GM12878 (cell line): ENCODE measurements around the gene CFAP99. TPM values are rescaled to one million over a fixed set of nuclear protein-coding genes. Genes with fewer than 3 reads are reported as not detected.

Experiments used
- ATAC-seq: fragments of 200-7000 bp; cut with Tn5 transposase; 3 replicates; pipeline ENCODE4 v1.9.1; 2020; ENCODE audit warnings: mild to moderate bottlenecking, moderate library complexity
- BruUV-seq: library from RNA; stranded (reverse); fragments of 400-500 nt; replicated peaks from 2 replicates; lab custom pipeline; 2021; lab: Mats Ljungman, UMichigan
- CTCF ChIA-PET: fragments of 300-600 bp; sonication (Branson Sonifier 250); formaldehyde crosslinking; extraction: SDS; loops from one replicate; lab custom pipeline; 2021; ENCODE audit warnings: inconsistent platforms; lab: Yijun Ruan, JAX
- POLR2A ChIA-PET: fragments of 350-600 bp; formaldehyde crosslinking; extraction: SDS; loops from one replicate; lab custom pipeline; 2021; ENCODE audit warnings: inconsistent platforms; lab: Charles Lee
- RAD21 ChIA-PET: fragments of 300-600 bp; sonication (Branson Sonifier 250); formaldehyde crosslinking; loops from one replicate; lab custom pipeline; 2023; ENCODE audit warnings: antibody characterized with exemption; ENCODE audit not compliant: unreplicated experiment; lab: Charles Lee
- SMC1A ChIA-PET: fragments of 300-600 bp; sonication (Branson Sonifier 250); formaldehyde crosslinking; loops from one replicate; lab custom pipeline; 2023; ENCODE audit not compliant: unreplicated experiment, uncharacterized antibody; lab: Charles Lee
- DNase-seq: peaks from one replicate; pipeline ENCODE4 v3.0.0-alpha.2; 2011; ENCODE audit warnings: low read depth, low spot score
- FAIRE-seq: peaks from 3 replicates; lab custom pipeline; 2011; peaks lifted over from hg19 to GRCh38; lab: Jason Lieb, UNC
- H2AFZ ChIP-seq: 2 replicates; pipeline ENCODE4 v1.6.0; 2011; ENCODE audit warnings: low read depth, low read length, control low read depth; ENCODE audit not compliant: control insufficient read depth
- H3K27ac ChIP-seq: 2 replicates; pipeline ENCODE4 v1.5.1; 2011; ENCODE audit warnings: control low read depth; ENCODE audit not compliant: control insufficient read depth, insufficient read depth
- H3K27me3 ChIP-seq, 2 experiments: replicated peaks in 1 of 2; 2 replicates each; pipeline versions ENCODE4 v1.6.0 to v1.6.1; 2011; ENCODE audit warnings: low read length in 1 of 2; ENCODE audit not compliant: control insufficient read depth in 2 of 2, insufficient read depth in 2 of 2
- H3K36me3 ChIP-seq, 2 experiments: 2 replicates each; pipeline ENCODE4 v1.5.1; 2011; ENCODE audit warnings: low read length in 1 of 2; ENCODE audit not compliant: control insufficient read depth in 2 of 2, insufficient read depth in 2 of 2
- H3K4me1 ChIP-seq: 2 replicates; pipeline ENCODE4 v1.6.1; 2011; ENCODE audit warnings: mild to moderate bottlenecking, low read length, moderate library complexity, mixed read lengths; ENCODE audit not compliant: control insufficient read depth, insufficient read depth
- H3K4me2 ChIP-seq: 2 replicates; pipeline ENCODE4 v1.6.0; 2011; ENCODE audit warnings: control low read depth; ENCODE audit not compliant: control insufficient read depth, insufficient read depth
- H3K4me3 ChIP-seq: fragments of 200-600 bp; sonication (generic); 2 replicates; pipeline ENCODE4 v1.5.1; 2016
- H3K79me2 ChIP-seq: 2 replicates; pipeline ENCODE4 v1.6.0; 2011; ENCODE audit warnings: low read length; ENCODE audit not compliant: control insufficient read depth, insufficient read depth
- H3K9ac ChIP-seq: 2 replicates; pipeline ENCODE4 v1.8.0; 2011; ENCODE audit warnings: low read length, control low read depth, mixed read lengths; ENCODE audit not compliant: control insufficient read depth, insufficient read depth
- H3K9me3 ChIP-seq: replicated peaks from 3 replicates; pipeline ENCODE4 v1.5.1; 2011; ENCODE audit warnings: mild to moderate bottlenecking, low read length; ENCODE audit not compliant: control insufficient read depth, insufficient read depth
- H4K20me1 ChIP-seq: 2 replicates; pipeline ENCODE4 v1.6.0; 2011; ENCODE audit not compliant: control insufficient read depth, insufficient read depth
- BHLHE40 ChIP-seq, 2 experiments: fragments of 450-650 bp in 1 of 2; IDR thresholded peaks; 2 replicates each; pipeline ENCODE4 v1.6.1; 2011 to 2017; ENCODE audit warnings: low read depth in 2 of 2, borderline replicate concordance in 1 of 2, improper control_type of control experiment in 1 of 2, low read length in 1 of 2, mild to moderate bottlenecking in 1 of 2
- NRF1 ChIP-seq: conservative IDR thresholded peaks from 2 replicates; pipeline ENCODE4 v1.6.1; 2011; ENCODE audit warnings: mild to moderate bottlenecking, low read depth, low read length, improper control_type of control experiment
- POLR2A ChIP-seq: IDR thresholded peaks from 2 replicates; pipeline ENCODE4 v1.6.1; 2011; ENCODE audit warnings: low read depth, mild to moderate bottlenecking, low read length
- ZNF217 ChIP-seq: fragments of 450-650 bp; IDR thresholded peaks from 2 replicates; pipeline ENCODE4 v1.6.1; 2017; ENCODE audit warnings: antibody characterized with exemption, mild to moderate bottlenecking
- ZZZ3 ChIP-seq: IDR thresholded peaks from 2 replicates; pipeline ENCODE4 v1.6.1; 2011; ENCODE audit warnings: low read depth; ENCODE audit not compliant: control insufficient read depth, insufficient read length
- WGBS: methylation state at CpG from one replicate; pipeline ENCODE4 v1.1.6; 2016; ENCODE audit warnings: low lambda C conversion rate; ENCODE audit not compliant: insufficient replicate concordance, insufficient coverage; ENCODE audit errors: missing lambda C conversion rate; 5-methylcytosine and 5-hydroxymethylcytosine counted together
- in situ Hi-C: fragments of 300-500 bp; cut with MboI; formaldehyde crosslinking; loops from 9 replicates; pipeline ENCODE4 v1.14.3; 2018; ENCODE audit warnings: mixed read lengths
- intact Hi-C: fragments of 100-400 bp; cut with micrococcal nuclease; formaldehyde crosslinking; loops from one replicate; pipeline ENCODE4 v1.14.2; 2022; ENCODE audit not compliant: unreplicated experiment
- polyA plus RNA-seq, 11 experiments: library from polyadenylated mRNA; depleted of rRNA in 4 of 11; unstranded in 6 of 11; stranded (reverse) in 5 of 11; fragments of >200 nt; fragmentation: Nextera tagmentation in 4 of 11; fragmentation: Illumina TruSeq in 1 of 11; extraction: Ambion mirVana in 4 of 11; extraction: Trizol in 1 of 11; gene quantifications; 1 replicate in 1 of 11; 2 replicates in 10 of 11; pipeline versions ENCODE4 v1.2.1 to v1.2.3, GENCODE V29; 2011 to 2016; ENCODE audit warnings: inconsistent platforms in 2 of 11, missing spikeins in 2 of 11, low read depth in 1 of 11
- total RNA-seq, 4 experiments: library from RNA; depleted of rRNA in 3 of 4; stranded (reverse); fragments of >200 nt in 3 of 4; fragmentation: Illumina TruSeq in 1 of 4; extraction: Trizol in 1 of 4; gene quantifications; 2 replicates each; pipeline versions ENCODE4 v1.2.1 to v1.2.3, GENCODE V29; 2013 to 2021
- TF ChIP-seq, protein P1 (sequence below): fragments of 450-650 bp; IDR thresholded peaks from 2 replicates; pipeline ENCODE4 v1.6.1; 2017; ENCODE audit warnings: mild to moderate bottlenecking, moderate library complexity
- TF ChIP-seq, protein P2 (sequence below): fragments of 450-650 bp; IDR thresholded peaks from 2 replicates; pipeline ENCODE4 v1.6.1; 2016; ENCODE audit warnings: mild to moderate bottlenecking
- TF ChIP-seq, protein P3 (sequence below): IDR thresholded peaks from 2 replicates; pipeline ENCODE4 v1.6.1; 2012; ENCODE audit warnings: mild to moderate bottlenecking, low read depth, low read length
- TF ChIP-seq, protein P4 (sequence below): fragments of 450-650 bp; formaldehyde crosslinking; IDR thresholded peaks from 2 replicates; pipeline ENCODE4 v1.4.0; 2022; ENCODE audit warnings: mild to moderate bottlenecking, moderate library complexity

CFAP99 gene
- total and polyA plus RNA-seq, 10 of the 15 experiments (the other 5 are each of a cell fraction or from before 2014, with no cell fraction given), result not detected

DNA sequence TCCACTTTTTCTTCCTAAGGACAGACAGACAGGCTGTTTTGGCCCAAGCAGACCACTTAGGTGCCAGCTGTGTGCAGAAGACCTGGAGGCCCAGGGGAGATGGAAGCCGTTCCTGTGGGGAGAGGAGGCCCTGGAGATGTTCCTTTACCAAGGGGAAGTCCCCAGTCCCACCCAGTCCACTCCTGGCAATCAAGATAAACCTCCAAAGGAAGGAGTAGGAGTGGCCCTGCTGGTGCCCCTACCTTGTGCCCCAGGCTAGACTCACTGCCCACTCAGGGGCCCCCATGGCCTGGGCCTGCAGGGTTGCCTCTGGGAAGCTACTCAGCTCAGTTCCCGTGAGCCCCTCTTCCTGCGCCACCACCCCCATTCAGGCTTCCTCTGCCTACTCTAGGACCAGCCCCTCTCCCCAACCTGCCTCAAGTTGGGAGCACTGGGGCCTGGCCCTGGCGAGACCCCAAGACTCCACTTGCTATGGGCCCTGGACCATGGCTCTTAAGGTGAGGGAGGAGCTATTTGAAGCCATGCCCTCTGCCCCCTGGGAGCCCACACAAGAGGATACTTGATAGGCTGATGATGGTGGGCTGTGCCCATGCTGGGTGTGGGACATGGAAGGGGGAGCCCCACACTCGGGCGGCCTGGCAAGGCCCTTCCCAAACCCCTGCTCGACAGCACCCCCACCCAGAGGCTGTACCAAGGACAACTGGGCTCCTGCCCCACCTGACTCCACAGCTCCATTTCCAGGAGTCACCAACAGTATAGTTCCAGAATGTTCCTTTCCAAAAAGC lies 25.4 kb downstream of the CFAP99 start:
- intact Hi-C loops, result loop anchor here (5.0 kb wide), 1 partner anchor 202 kb away; the partner anchor contains the start of genes HAUS3 and POLN
- SMC1A ChIA-PET, result interaction anchor here (0.6 to 1.3 kb wide), 4 partner anchors 22 to 224 kb away, joined by 3 to 7 read pairs (median 4); no protein-coding TSS in a partner anchor
- no peak for TF ChIP-seq NRF1
- TF ChIP-seq, protein P1, sequence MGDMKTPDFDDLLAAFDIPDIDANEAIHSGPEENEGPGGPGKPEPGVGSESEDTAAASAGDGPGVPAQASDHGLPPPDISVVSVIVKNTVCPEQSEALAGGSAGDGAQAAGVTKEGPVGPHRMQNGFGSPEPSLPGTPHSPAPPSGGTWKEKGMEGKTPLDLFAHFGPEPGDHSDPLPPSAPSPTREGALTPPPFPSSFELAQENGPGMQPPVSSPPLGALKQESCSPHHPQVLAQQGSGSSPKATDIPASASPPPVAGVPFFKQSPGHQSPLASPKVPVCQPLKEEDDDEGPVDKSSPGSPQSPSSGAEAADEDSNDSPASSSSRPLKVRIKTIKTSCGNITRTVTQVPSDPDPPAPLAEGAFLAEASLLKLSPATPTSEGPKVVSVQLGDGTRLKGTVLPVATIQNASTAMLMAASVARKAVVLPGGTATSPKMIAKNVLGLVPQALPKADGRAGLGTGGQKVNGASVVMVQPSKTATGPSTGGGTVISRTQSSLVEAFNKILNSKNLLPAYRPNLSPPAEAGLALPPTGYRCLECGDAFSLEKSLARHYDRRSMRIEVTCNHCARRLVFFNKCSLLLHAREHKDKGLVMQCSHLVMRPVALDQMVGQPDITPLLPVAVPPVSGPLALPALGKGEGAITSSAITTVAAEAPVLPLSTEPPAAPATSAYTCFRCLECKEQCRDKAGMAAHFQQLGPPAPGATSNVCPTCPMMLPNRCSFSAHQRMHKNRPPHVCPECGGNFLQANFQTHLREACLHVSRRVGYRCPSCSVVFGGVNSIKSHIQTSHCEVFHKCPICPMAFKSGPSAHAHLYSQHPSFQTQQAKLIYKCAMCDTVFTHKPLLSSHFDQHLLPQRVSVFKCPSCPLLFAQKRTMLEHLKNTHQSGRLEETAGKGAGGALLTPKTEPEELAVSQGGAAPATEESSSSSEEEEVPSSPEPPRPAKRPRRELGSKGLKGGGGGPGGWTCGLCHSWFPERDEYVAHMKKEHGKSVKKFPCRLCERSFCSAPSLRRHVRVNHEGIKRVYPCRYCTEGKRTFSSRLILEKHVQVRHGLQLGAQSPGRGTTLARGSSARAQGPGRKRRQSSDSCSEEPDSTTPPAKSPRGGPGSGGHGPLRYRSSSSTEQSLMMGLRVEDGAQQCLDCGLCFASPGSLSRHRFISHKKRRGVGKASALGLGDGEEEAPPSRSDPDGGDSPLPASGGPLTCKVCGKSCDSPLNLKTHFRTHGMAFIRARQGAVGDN, result no peak
- TF ChIP-seq, protein P2, sequence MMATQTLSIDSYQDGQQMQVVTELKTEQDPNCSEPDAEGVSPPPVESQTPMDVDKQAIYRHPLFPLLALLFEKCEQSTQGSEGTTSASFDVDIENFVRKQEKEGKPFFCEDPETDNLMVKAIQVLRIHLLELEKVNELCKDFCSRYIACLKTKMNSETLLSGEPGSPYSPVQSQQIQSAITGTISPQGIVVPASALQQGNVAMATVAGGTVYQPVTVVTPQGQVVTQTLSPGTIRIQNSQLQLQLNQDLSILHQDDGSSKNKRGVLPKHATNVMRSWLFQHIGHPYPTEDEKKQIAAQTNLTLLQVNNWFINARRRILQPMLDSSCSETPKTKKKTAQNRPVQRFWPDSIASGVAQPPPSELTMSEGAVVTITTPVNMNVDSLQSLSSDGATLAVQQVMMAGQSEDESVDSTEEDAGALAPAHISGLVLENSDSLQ, result no peak
- TF ChIP-seq, protein P3, sequence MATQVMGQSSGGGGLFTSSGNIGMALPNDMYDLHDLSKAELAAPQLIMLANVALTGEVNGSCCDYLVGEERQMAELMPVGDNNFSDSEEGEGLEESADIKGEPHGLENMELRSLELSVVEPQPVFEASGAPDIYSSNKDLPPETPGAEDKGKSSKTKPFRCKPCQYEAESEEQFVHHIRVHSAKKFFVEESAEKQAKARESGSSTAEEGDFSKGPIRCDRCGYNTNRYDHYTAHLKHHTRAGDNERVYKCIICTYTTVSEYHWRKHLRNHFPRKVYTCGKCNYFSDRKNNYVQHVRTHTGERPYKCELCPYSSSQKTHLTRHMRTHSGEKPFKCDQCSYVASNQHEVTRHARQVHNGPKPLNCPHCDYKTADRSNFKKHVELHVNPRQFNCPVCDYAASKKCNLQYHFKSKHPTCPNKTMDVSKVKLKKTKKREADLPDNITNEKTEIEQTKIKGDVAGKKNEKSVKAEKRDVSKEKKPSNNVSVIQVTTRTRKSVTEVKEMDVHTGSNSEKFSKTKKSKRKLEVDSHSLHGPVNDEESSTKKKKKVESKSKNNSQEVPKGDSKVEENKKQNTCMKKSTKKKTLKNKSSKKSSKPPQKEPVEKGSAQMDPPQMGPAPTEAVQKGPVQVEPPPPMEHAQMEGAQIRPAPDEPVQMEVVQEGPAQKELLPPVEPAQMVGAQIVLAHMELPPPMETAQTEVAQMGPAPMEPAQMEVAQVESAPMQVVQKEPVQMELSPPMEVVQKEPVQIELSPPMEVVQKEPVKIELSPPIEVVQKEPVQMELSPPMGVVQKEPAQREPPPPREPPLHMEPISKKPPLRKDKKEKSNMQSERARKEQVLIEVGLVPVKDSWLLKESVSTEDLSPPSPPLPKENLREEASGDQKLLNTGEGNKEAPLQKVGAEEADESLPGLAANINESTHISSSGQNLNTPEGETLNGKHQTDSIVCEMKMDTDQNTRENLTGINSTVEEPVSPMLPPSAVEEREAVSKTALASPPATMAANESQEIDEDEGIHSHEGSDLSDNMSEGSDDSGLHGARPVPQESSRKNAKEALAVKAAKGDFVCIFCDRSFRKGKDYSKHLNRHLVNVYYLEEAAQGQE, result no peak
- TF ChIP-seq BHLHE40 (IDR thresholded peaks at IDR 0.05; ENCODE audit: borderline replicate concordance in 1 of 2, low read depth in 2 of 2, low read length in 1 of 2), result no peak
- no peak for TF ChIP-seq ZZZ3
- no peak for TF ChIP-seq POLR2A
- TF ChIP-seq ZNF217, result no peak
- TF ChIP-seq, protein P4, sequence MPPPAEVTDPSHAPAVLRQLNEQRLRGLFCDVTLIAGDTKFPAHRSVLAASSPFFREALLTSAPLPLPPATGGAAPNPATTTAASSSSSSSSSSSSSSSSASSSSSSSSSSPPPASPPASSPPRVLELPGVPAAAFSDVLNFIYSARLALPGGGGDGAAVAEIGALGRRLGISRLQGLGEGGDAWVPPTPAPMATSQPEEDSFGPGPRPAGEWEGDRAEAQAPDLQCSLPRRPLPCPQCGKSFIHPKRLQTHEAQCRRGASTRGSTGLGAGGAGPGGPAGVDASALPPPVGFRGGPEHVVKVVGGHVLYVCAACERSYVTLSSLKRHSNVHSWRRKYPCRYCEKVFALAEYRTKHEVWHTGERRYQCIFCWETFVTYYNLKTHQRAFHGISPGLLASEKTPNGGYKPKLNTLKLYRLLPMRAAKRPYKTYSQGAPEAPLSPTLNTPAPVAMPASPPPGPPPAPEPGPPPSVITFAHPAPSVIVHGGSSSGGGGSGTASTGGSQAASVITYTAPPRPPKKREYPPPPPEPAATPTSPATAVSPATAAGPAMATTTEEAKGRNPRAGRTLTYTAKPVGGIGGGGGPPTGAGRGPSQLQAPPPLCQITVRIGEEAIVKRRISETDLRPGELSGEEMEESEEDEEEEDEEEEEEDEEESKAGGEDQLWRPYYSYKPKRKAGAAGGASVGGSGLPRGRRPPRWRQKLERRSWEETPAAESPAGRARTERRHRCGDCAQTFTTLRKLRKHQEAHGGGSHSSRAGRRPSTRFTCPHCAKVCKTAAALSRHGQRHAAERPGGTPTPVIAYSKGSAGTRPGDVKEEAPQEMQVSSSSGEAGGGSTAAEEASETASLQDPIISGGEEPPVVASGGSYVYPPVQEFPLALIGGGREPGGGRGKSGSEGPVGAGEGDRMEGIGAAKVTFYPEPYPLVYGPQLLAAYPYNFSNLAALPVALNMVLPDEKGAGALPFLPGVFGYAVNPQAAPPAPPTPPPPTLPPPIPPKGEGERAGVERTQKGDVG (CRISPR knock-in tag), result no peak

More for the DNA sequence above, 25.4 kb downstream of the CFAP99 start:
- FAIRE-seq (no peak), DNase-seq (no peak), ATAC-seq (no peak)
- Histone ChIP-seq H3K9me3 (no peaks in the 10 kb centered on the region), H3K4me2 (no peak overlapping the region), H3K79me2 (no peaks in the 10 kb centered on the region), H3K36me3 (no peaks in the 10 kb centered on the region), H3K27me3 (no peaks in the 10 kb centered on the region; a peak in 2 of 4 replicates), H3K27ac (no peak overlapping the region), H3K9ac (no peak overlapping the region), H3K4me1 (peaks cover 3% of the 10 kb centered on the region; the same call in 1 of the 2 replicates), H3K4me3 (no peak overlapping the region), H2AFZ (no peak overlapping the region), H4K20me1 (no peaks in the 10 kb centered on the region)
- WGBS, result 56% methylated on average over 7 of the region's 7 CpGs
- no TSS peak for BruUV-seq
- ChIA-PET POLR2A (no interaction called here), CTCF (interaction anchor here (0.6 to 4.1 kb wide), 3 partner anchors 224 to 226 kb away, joined by 5 to 19 read pairs (median 13); no protein-coding TSS in a partner anchor), RAD21 (interaction anchor here (1.4 to 1.9 kb wide), 2 partner anchors 91 to 224 kb away, joined by 4 to 6 read pairs; no protein-coding TSS in a partner anchor)
- in situ Hi-C loops, result loop anchor here (5.0 kb wide), 1 partner anchor 227 kb away; no protein-coding TSS in a partner anchor
